PC-3 (cell line): Measurements from ENCODE around the gene DNAH2. TPM values are rescaled to one million over a fixed set of nuclear protein-coding genes. Genes with fewer than 3 reads are reported as not detected.

ENCODE experiments used
- ATAC-seq: fragments of 200-7000 bp; cut with Tn5 transposase; 2 replicates; pipeline ENCODE4 v1.9.1; 2020; ENCODE audit warnings: mild to moderate bottlenecking, moderate library complexity
- BruUV-seq: library from RNA; stranded (reverse); fragments of 400-500 nt; replicated peaks from 2 replicates; lab custom pipeline; 2021; lab: Mats Ljungman, UMichigan
- CTCF ChIA-PET: fragments of 300-600 bp; sonication (Branson Sonifier 250); formaldehyde crosslinking; loops from one replicate; lab custom pipeline; 2022; ENCODE audit warnings: antibody characterized with exemption; lab: Charles Lee
- POLR2A ChIA-PET: fragments of 300-600 bp; sonication (Branson Sonifier 250); formaldehyde crosslinking; loops from one replicate; lab custom pipeline; 2022; ENCODE audit warnings: antibody characterized with exemption; ENCODE audit not compliant: unreplicated experiment; lab: Charles Lee
- DNase-seq: peaks from one replicate; pipeline ENCODE4 v3.0.0-alpha.2; 2015
- H2AFZ ChIP-seq: fragments of 300-600 bp; sonication (generic); 2 replicates; pipeline ENCODE4 v1.6.0; 2016; ENCODE audit warnings: antibody characterized with exemption, low read length
- H3F3A ChIP-seq: fragments of 300-600 bp; sonication (generic); one replicate; pipeline ENCODE4 v1.6.0; 2017; ENCODE audit warnings: antibody characterized with exemption, low read length, control low read depth, mild to moderate bottlenecking; ENCODE audit not compliant: unreplicated experiment
- H3K27ac ChIP-seq: fragments of 300-600 bp; sonication (generic); 2 replicates; pipeline ENCODE4 v1.5.1; 2016; ENCODE audit warnings: mild to moderate bottlenecking, low read length
- H3K27me3 ChIP-seq: fragments of 300-600 bp; sonication (generic); 2 replicates; pipeline ENCODE4 v1.6.1; 2016; ENCODE audit warnings: low read length, mixed read lengths
- H3K36me3 ChIP-seq: fragments of 300-600 bp; sonication (generic); 2 replicates; pipeline ENCODE4 v1.6.1; 2016; ENCODE audit warnings: low read depth, mixed run types, low read length, mixed read lengths
- H3K4me1 ChIP-seq: fragments of 300-600 bp; sonication (generic); 2 replicates; pipeline ENCODE4 v1.5.1; 2016; ENCODE audit warnings: low read length; ENCODE audit not compliant: insufficient read depth
- H3K4me2 ChIP-seq: fragments of 300-600 bp; sonication (generic); 2 replicates; pipeline ENCODE4 v1.6.0; 2016; ENCODE audit warnings: low read length
- H3K4me3 ChIP-seq: fragments of 300-600 bp; sonication (generic); 2 replicates; pipeline ENCODE4 v1.5.1; 2016; ENCODE audit warnings: mild to moderate bottlenecking, low read length, mixed read lengths
- H3K79me2 ChIP-seq: fragments of 300-600 bp; sonication (generic); 2 replicates; pipeline ENCODE4 v1.6.1; 2017; ENCODE audit warnings: low read length, mixed read lengths
- H3K9ac ChIP-seq: fragments of 300-600 bp; sonication (generic); 2 replicates; pipeline ENCODE4 v1.6.0; 2016; ENCODE audit warnings: mild to moderate bottlenecking, low read length
- H3K9me2 ChIP-seq: fragments of 300-600 bp; sonication (generic); replicated peaks from 2 replicates; pipeline ENCODE4 v1.6.1; 2016; ENCODE audit warnings: mixed run types, low read length, mixed read lengths
- H3K9me3 ChIP-seq: fragments of 300-600 bp; sonication (generic); 2 replicates; pipeline ENCODE4 v1.6.1; 2016; ENCODE audit warnings: low read length, mixed read lengths
- H4K20me1 ChIP-seq: fragments of 300-600 bp; sonication (generic); 2 replicates; pipeline ENCODE4 v1.6.1; 2016; ENCODE audit warnings: low read length, mixed read lengths
- EZH2 ChIP-seq: fragments of 300-600 bp; sonication (generic); IDR thresholded peaks from one replicate; pipeline ENCODE4 v1.6.1; 2017; ENCODE audit warnings: antibody characterized with exemption, mild to moderate bottlenecking, low read length; ENCODE audit not compliant: unreplicated experiment
- EZH2phosphoT487 ChIP-seq: fragments of 300-600 bp; sonication (generic); IDR thresholded peaks from 2 replicates; pipeline ENCODE4 v1.6.1; 2018; ENCODE audit warnings: mild to moderate bottlenecking, antibody characterized with exemption, low read length, borderline replicate concordance
- intact Hi-C: fragments of 100-400 bp; cut with micrococcal nuclease; formaldehyde crosslinking; loops from 2 replicates; pipeline ENCODE4 v1.9.0; 2023
- total RNA-seq: library from RNA; depleted of rRNA; stranded (reverse); fragments of >200 nt; gene quantifications from 2 replicates; pipeline ENCODE4 v1.2.3, GENCODE V29; 2014
- TF ChIP-seq, protein P1 (sequence below): fragments of 300-600 bp; sonication (generic); conservative IDR thresholded peaks from 2 replicates; pipeline ENCODE4 v1.5.1; 2017; ENCODE audit warnings: antibody characterized with exemption, low read depth, mild to moderate bottlenecking, low read length

DNAH2 gene
- total RNA-seq, 1 experiment from 2014 or later, result 0.62 TPM

DNA sequence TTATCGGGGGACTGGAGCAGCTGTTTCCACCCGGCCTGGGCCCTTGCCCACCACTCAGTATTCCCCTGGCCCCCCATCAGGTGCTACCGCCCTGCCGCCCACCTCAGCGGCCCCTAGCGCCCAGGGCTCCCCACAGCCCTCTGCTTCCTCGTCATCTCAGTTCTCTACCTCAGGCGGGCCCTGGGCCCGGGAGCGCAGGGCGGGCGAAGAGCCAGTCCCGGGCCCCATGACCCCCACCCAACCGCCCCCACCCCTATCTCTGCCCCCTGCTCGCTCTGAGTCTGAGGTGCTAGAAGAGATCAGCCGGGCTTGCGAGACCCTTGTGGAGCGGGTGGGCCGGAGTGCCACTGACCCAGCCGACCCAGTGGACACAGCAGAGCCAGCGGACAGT lies 131.2 kb downstream of the DNAH2 start:
- DNase-seq (no peak), ATAC-seq (no peak)
- H3K36me3 ChIP-seq, result peaks cover 8% of the 10 kb centered on the region; the same call in 1 of the 2 replicates
- no peak overlapping the region for H2AFZ ChIP-seq
- peaks cover 17% of the 10 kb centered on the region for H3K79me2 ChIP-seq
- no peaks in the 10 kb centered on the region for H4K20me1 ChIP-seq
- H3K27me3 ChIP-seq, result no peaks in the 10 kb centered on the region
- BruUV-seq, result no TSS peak
- no peaks in the 10 kb centered on the region for H3K9me2 ChIP-seq
- POLR2A ChIA-PET, result no interaction called here
- no peaks in the 10 kb centered on the region for H3K9me3 ChIP-seq
- H3K9ac ChIP-seq, result no peak overlapping the region
- peaks cover 15% of the 10 kb centered on the region for H3K4me1 ChIP-seq
- CTCF ChIA-PET, result no interaction called here
- no peaks in the 10 kb centered on the region for H3F3A ChIP-seq
- TF ChIP-seq EZH2phosphoT487, result no peak
- H3K4me3 ChIP-seq, result no peak overlapping the region
- intact Hi-C loops, result no loop called here
- no peak overlapping the region for H3K27ac ChIP-seq
- H3K4me2 ChIP-seq, result no peak overlapping the region

DNA sequence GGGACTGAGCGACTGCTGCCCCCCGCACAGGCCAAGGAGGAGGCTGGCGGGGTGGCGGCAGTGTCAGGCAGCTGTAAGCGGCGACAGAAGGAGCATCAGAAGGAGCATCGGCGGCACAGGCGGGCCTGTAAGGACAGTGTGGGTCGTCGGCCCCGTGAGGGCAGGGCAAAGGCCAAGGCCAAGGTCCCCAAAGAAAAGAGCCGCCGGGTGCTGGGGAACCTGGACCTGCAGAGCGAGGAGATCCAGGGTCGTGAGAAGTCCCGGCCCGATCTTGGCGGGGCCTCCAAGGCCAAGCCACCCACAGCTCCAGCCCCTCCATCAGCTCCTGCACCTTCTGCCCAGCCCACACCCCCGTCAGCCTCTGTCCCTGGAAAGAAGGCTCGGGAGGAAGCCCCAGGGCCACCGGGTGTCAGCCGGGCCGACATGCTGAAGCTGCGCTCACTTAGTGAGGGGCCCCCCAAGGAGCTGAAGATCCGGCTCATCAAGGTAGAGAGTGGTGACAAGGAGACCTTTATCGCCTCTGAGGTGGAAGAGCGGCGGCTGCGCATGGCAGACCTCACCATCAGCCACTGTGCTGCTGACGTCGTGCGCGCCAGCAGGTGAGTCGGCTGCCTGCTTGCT lies 131.7 kb downstream of the DNAH2 start:
- H3K27ac ChIP-seq, result no peak overlapping the region
- H3K27me3 ChIP-seq, result no peaks in the 10 kb centered on the region
- peaks cover 8% of the 10 kb centered on the region; the same call in 1 of the 2 replicates for H3K36me3 ChIP-seq
- no peaks in the 10 kb centered on the region for H3K9me3 ChIP-seq
- no peak overlapping the region for H3K9ac ChIP-seq
- no peaks in the 10 kb centered on the region for H3F3A ChIP-seq
- DNase-seq, result no peak
- H3K9me2 ChIP-seq, result no peaks in the 10 kb centered on the region
- peaks cover 15% of the 10 kb centered on the region for H3K4me1 ChIP-seq
- TF ChIP-seq EZH2phosphoT487 (no peak), EZH2 (no peak)
- TF ChIP-seq, protein P1, sequence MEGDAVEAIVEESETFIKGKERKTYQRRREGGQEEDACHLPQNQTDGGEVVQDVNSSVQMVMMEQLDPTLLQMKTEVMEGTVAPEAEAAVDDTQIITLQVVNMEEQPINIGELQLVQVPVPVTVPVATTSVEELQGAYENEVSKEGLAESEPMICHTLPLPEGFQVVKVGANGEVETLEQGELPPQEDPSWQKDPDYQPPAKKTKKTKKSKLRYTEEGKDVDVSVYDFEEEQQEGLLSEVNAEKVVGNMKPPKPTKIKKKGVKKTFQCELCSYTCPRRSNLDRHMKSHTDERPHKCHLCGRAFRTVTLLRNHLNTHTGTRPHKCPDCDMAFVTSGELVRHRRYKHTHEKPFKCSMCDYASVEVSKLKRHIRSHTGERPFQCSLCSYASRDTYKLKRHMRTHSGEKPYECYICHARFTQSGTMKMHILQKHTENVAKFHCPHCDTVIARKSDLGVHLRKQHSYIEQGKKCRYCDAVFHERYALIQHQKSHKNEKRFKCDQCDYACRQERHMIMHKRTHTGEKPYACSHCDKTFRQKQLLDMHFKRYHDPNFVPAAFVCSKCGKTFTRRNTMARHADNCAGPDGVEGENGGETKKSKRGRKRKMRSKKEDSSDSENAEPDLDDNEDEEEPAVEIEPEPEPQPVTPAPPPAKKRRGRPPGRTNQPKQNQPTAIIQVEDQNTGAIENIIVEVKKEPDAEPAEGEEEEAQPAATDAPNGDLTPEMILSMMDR, result no peak
- no peak for ATAC-seq
- intact Hi-C loops, result no loop called here
- no peak overlapping the region for H3K4me3 ChIP-seq
- no TSS peak for BruUV-seq
- no peak overlapping the region for H3K4me2 ChIP-seq
- no peak overlapping the region for H2AFZ ChIP-seq
- ChIA-PET POLR2A (no interaction called here), CTCF (no interaction called here)
- H3K79me2 ChIP-seq, result peaks cover 14% of the 10 kb centered on the region
- H4K20me1 ChIP-seq, result no peaks in the 10 kb centered on the region

DNA sequence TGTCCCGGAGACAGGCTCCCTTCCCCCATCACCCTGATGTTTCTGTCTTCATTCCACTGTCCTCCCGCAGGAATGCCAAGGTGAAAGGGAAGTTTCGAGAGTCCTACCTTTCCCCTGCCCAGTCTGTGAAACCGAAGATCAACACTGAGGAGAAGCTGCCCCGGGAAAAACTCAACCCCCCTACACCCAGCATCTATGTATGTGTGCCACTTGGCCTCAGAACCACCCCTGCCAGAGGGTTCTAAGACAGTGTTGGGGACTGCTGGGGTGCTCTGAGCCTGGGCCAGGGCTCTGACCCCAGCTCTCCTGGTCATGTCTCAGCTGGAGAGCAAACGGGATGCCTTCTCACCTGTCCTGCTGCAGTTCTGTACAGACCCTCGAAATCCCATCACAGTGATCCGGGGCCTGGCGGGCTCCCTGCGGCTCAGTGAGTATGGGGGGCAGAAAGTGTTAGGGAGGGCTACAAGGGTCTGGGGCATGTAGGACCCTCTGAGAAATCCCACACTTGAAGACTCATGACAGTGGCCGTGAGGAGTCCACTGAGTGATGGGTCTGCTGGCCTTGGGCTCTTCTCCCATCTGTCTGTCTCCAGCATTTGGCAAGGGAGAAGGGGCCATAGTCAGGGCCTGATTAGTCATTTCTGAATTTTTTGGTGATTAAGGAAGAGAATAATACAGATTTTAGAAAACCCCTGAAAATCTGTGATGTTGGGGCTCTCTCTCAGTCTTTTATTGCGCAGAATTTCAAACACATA lies 132.4 kb downstream of the DNAH2 start:
- DNase-seq (no peak), ATAC-seq (no peak)
- no peaks in the 10 kb centered on the region for H3F3A ChIP-seq
- ChIA-PET POLR2A (no interaction called here), CTCF (no interaction called here)
- TF ChIP-seq EZH2phosphoT487 (no peak), EZH2 (no peak)
- TF ChIP-seq, protein P1, result no peak
- no peak overlapping the region for H2AFZ ChIP-seq
- H3K9me3 ChIP-seq, result no peaks in the 10 kb centered on the region
- no TSS peak for BruUV-seq
- H3K4me1 ChIP-seq, result peaks cover 15% of the 10 kb centered on the region
- H3K9ac ChIP-seq, result no peak overlapping the region
- no peak overlapping the region for H3K4me3 ChIP-seq
- no peaks in the 10 kb centered on the region for H4K20me1 ChIP-seq
- H3K79me2 ChIP-seq, result peaks cover 9% of the 10 kb centered on the region
- no peaks in the 10 kb centered on the region for H3K27me3 ChIP-seq
- no peak overlapping the region for H3K27ac ChIP-seq
- intact Hi-C loops, result no loop called here
- peaks cover 8% of the 10 kb centered on the region; the same call in 1 of the 2 replicates for H3K36me3 ChIP-seq
- no peak overlapping the region for H3K4me2 ChIP-seq
- H3K9me2 ChIP-seq, result no peaks in the 10 kb centered on the region
